IMR-90 (cell line): ENCODE measurements around the gene LAG3. TPM values are rescaled to one million over a fixed set of nuclear protein-coding genes. Genes with fewer than 3 reads are reported as not detected.

Source experiments
- ATAC-seq: fragments of 200-7000 bp; cut with Tn5 transposase; 2 replicates; pipeline ENCODE4 v1.9.1; 2020; ENCODE audit warnings: low read depth, mild to moderate bottlenecking, moderate library complexity
- BruUV-seq: library from RNA; stranded (reverse); fragments of 400-500 nt; replicated peaks from 2 replicates; lab custom pipeline; 2021; lab: Mats Ljungman, UMichigan
- CTCF ChIA-PET: fragments of 300-600 bp; formaldehyde crosslinking; extraction: SDS; loops from one replicate; lab custom pipeline; 2021; ENCODE audit warnings: antibody characterized with exemption; lab: Yijun Ruan, JAX
- POLR2A ChIA-PET: fragments of 300-600 bp; sonication (Branson Sonifier 250); formaldehyde crosslinking; loops from one replicate; lab custom pipeline; 2022; ENCODE audit warnings: antibody characterized with exemption; ENCODE audit not compliant: unreplicated experiment; lab: Charles Lee
- DNase-seq: peaks from one replicate; pipeline ENCODE4 v3.0.0; 2013
- H2AFZ ChIP-seq: replicated peaks from 2 replicates; pipeline ENCODE3; 2013; ENCODE audit warnings: low read length, mild to moderate bottlenecking; ENCODE audit not compliant: poor library complexity
- H2AK5ac ChIP-seq: 2 replicates; pipeline ENCODE4 v1.6.1; 2013; ENCODE audit warnings: low read depth, low read length, inconsistent platforms
- H2AK9ac ChIP-seq: replicated peaks from 2 replicates; pipeline ENCODE3; 2013; ENCODE audit warnings: mild to moderate bottlenecking, low read depth, low read length, moderate library complexity; ENCODE audit not compliant: poor library complexity
- H2BK120ac ChIP-seq: 2 replicates; pipeline ENCODE4 v1.6.1; 2013; ENCODE audit warnings: low read depth, low read length, inconsistent platforms
- H2BK15ac ChIP-seq: 3 replicates; pipeline ENCODE4 v1.6.1; 2013; ENCODE audit warnings: low read depth, low read length, inconsistent platforms
- H2BK20ac ChIP-seq: 2 replicates; pipeline ENCODE4 v1.6.1; 2013; ENCODE audit warnings: low read depth, mild to moderate bottlenecking, inconsistent platforms, low read length, moderate library complexity
- H2BK5ac ChIP-seq: 2 replicates; pipeline ENCODE4 v1.6.1; 2013; ENCODE audit warnings: mild to moderate bottlenecking, low read depth, low read length, inconsistent platforms; ENCODE audit not compliant: poor library complexity, severe bottlenecking
- H3K14ac ChIP-seq: replicated peaks from 2 replicates; pipeline ENCODE4 v1.6.1; 2013; ENCODE audit warnings: low read depth, low read length, inconsistent platforms
- H3K18ac ChIP-seq: 2 replicates; pipeline ENCODE4 v1.6.1; 2013; ENCODE audit warnings: low read depth, low read length, control low read depth
- H3K23ac ChIP-seq: 2 replicates; pipeline ENCODE4 v1.6.1; 2013; ENCODE audit warnings: low read depth, low read length, inconsistent platforms
- H3K27ac ChIP-seq: 2 replicates; pipeline ENCODE4 v1.5.1; 2013; ENCODE audit warnings: mild to moderate bottlenecking, control low read depth, low read length; ENCODE audit not compliant: insufficient read depth
- H3K27me3 ChIP-seq: 2 replicates; pipeline ENCODE4 v1.6.1; 2013; ENCODE audit warnings: low read length; ENCODE audit not compliant: control insufficient read depth, insufficient read depth
- H3K36me3 ChIP-seq: 2 replicates; pipeline ENCODE4 v1.6.1; 2013; ENCODE audit warnings: low read length, mixed read lengths; ENCODE audit not compliant: control insufficient read depth, insufficient read depth
- H3K4ac ChIP-seq: 2 replicates; pipeline ENCODE4 v1.6.1; 2013; ENCODE audit warnings: low read depth, low read length, inconsistent platforms
- H3K4me1 ChIP-seq: 2 replicates; pipeline ENCODE4 v1.6.1; 2013; ENCODE audit warnings: low read length, mixed read lengths; ENCODE audit not compliant: control insufficient read depth, insufficient read depth
- H3K4me2 ChIP-seq: 2 replicates; pipeline ENCODE4 v1.6.1; 2013; ENCODE audit warnings: low read depth, mild to moderate bottlenecking, control low read depth, low read length, moderate library complexity
- H3K4me3 ChIP-seq: 2 replicates; pipeline ENCODE4 v1.5.1; 2013; ENCODE audit warnings: low read depth, mild to moderate bottlenecking, control low read depth, low read length, moderate library complexity; ENCODE audit not compliant: insufficient read depth
- H3K56ac ChIP-seq: 2 replicates; pipeline ENCODE4 v1.6.1; 2013; ENCODE audit warnings: low read length, inconsistent platforms; ENCODE audit not compliant: insufficient read depth; ENCODE audit errors: extremely low read depth
- H3K79me1 ChIP-seq, 2 experiments: 2 replicates each; pipeline ENCODE4 v1.6.1; 2013; ENCODE audit warnings: low read length in 2 of 2, inconsistent platforms in 1 of 2, low read depth in 1 of 2
- H3K9ac ChIP-seq: 2 replicates; pipeline ENCODE4 v1.6.1; 2013; ENCODE audit warnings: low read depth, low read length, control low read depth
- H3K9me1 ChIP-seq: 2 replicates; pipeline ENCODE4 v1.6.1; 2013; ENCODE audit warnings: low read length, inconsistent platforms; ENCODE audit not compliant: insufficient read depth
- H3K9me3 ChIP-seq: 2 replicates; pipeline ENCODE4 v1.6.1; 2013; ENCODE audit warnings: low read length; ENCODE audit not compliant: control insufficient read depth, insufficient read depth
- H4K20me1 ChIP-seq: 2 replicates; pipeline ENCODE4 v1.6.1; 2013; ENCODE audit warnings: low read length, inconsistent platforms; ENCODE audit not compliant: insufficient read depth
- H4K5ac ChIP-seq: 2 replicates; pipeline ENCODE4 v1.6.1; 2013; ENCODE audit warnings: mild to moderate bottlenecking, low read depth, low read length, control low read depth
- H4K8ac ChIP-seq, 2 experiments: 2 replicates each; pipeline ENCODE4 v1.6.1; 2013; ENCODE audit warnings: low read depth in 2 of 2, low read length in 2 of 2, control low read depth in 1 of 2, inconsistent platforms in 1 of 2
- H4K91ac ChIP-seq: 2 replicates; pipeline ENCODE4 v1.6.1; 2013; ENCODE audit warnings: low read depth, low read length, inconsistent platforms; ENCODE audit not compliant: insufficient read depth
- BHLHE40 ChIP-seq: fragments of 150-350 bp; IDR thresholded peaks from 2 replicates; pipeline ENCODE4 v1.6.1; 2016; ENCODE audit warnings: mild to moderate bottlenecking, low read depth, low read length
- CEBPB ChIP-seq: IDR thresholded peaks from 2 replicates; pipeline ENCODE4 v1.6.1; 2012; ENCODE audit warnings: low read depth, low read length, improper control_type of control experiment
- CHD1 ChIP-seq: IDR thresholded peaks from 2 replicates; pipeline ENCODE4 v1.6.1; 2012; ENCODE audit warnings: low read depth, low read length, improper control_type of control experiment
- MAZ ChIP-seq: IDR thresholded peaks from 2 replicates; pipeline ENCODE4 v1.6.1; 2012; ENCODE audit warnings: low read depth, mild to moderate bottlenecking, low read length, improper control_type of control experiment, moderate library complexity, borderline replicate concordance
- MXI1 ChIP-seq: IDR thresholded peaks from 2 replicates; pipeline ENCODE4 v1.6.1; 2012; ENCODE audit warnings: low read depth, mild to moderate bottlenecking, low read length, moderate library complexity, borderline replicate concordance
- NFE2L2 ChIP-seq: fragments of 150-350 bp; IDR thresholded peaks from 2 replicates; pipeline ENCODE4 v1.6.1; 2016; ENCODE audit warnings: low read depth, mild to moderate bottlenecking, low read length
- POLR2A ChIP-seq: IDR thresholded peaks from 2 replicates; pipeline ENCODE4 v1.6.1; 2012; ENCODE audit warnings: mild to moderate bottlenecking, low read depth, low read length
- RAD21 ChIP-seq: IDR thresholded peaks from 2 replicates; pipeline ENCODE4 v1.6.1; 2012; ENCODE audit warnings: low read length, improper control_type of control experiment
- RFX5 ChIP-seq: IDR thresholded peaks from 2 replicates; pipeline ENCODE4 v1.8.0; 2012; ENCODE audit warnings: low read depth, mild to moderate bottlenecking, low read length, moderate library complexity
- SMC3 ChIP-seq: fragments of 150-350 bp; IDR thresholded peaks from 2 replicates; pipeline ENCODE4 v1.6.1; 2016; ENCODE audit warnings: low read depth, mild to moderate bottlenecking, antibody characterized with exemption, low read length, moderate library complexity
- WGBS, 2 experiments: methylation state at CpG; one replicate each; pipeline versions ENCODE4 v1.1.5 to v1.1.7; 2013; ENCODE audit warnings: missing lambda C conversion rate in 2 of 2; ENCODE audit not compliant: insufficient read length in 1 of 2; ENCODE audit errors: extremely low coverage in 2 of 2; 5-methylcytosine and 5-hydroxymethylcytosine counted together
- dilution Hi-C: fragments of 300-500 bp; cut with HindIII; formaldehyde crosslinking; loops from one replicate; pipeline ENCODE4 v1.14.3; 2018; ENCODE audit warnings: low sequenced_read_pairs; ENCODE audit not compliant: unreplicated experiment
- in situ Hi-C: fragments of 300-500 bp; cut with MboI; formaldehyde crosslinking; loops from 3 replicates; pipeline ENCODE4 v1.14.3; 2019; ENCODE audit warnings: low sequenced_read_pairs, inconsistent platforms, mixed read lengths
- intact Hi-C: fragments of 100-400 bp; cut with micrococcal nuclease; formaldehyde crosslinking; loops from 2 replicates; pipeline ENCODE4 v1.10.0; 2022
- polyA plus RNA-seq, 3 experiments: library from polyadenylated mRNA; depleted of rRNA; stranded (reverse); fragments of >200 nt; gene quantifications; 2 replicates each; pipeline ENCODE4 v1.2.3, GENCODE V29; 2012; ENCODE audit warnings: low replicate concordance in 1 of 3
- total RNA-seq: library from RNA; depleted of rRNA; stranded (reverse); fragments of >200 nt; gene quantifications from 2 replicates; pipeline ENCODE4 v1.2.3, GENCODE V29; 2012
- TF ChIP-seq, protein P1 (sequence below): conservative IDR thresholded peaks from 2 replicates; pipeline ENCODE4 v1.5.1; 2012; ENCODE audit warnings: mild to moderate bottlenecking, low read depth, low read length, improper control_type of control experiment
- TF ChIP-seq, protein P2 (sequence below): fragments of 150-350 bp; IDR thresholded peaks from 2 replicates; pipeline ENCODE4 v1.6.1; 2017; ENCODE audit warnings: mild to moderate bottlenecking, antibody characterized with exemption, low read length, low read depth

Gene LAG3
- total and polyA plus RNA-seq, 2 of the 4 experiments (the other 2 are of a cell fraction): 0.41 TPM; not detected in 1

DNA sequence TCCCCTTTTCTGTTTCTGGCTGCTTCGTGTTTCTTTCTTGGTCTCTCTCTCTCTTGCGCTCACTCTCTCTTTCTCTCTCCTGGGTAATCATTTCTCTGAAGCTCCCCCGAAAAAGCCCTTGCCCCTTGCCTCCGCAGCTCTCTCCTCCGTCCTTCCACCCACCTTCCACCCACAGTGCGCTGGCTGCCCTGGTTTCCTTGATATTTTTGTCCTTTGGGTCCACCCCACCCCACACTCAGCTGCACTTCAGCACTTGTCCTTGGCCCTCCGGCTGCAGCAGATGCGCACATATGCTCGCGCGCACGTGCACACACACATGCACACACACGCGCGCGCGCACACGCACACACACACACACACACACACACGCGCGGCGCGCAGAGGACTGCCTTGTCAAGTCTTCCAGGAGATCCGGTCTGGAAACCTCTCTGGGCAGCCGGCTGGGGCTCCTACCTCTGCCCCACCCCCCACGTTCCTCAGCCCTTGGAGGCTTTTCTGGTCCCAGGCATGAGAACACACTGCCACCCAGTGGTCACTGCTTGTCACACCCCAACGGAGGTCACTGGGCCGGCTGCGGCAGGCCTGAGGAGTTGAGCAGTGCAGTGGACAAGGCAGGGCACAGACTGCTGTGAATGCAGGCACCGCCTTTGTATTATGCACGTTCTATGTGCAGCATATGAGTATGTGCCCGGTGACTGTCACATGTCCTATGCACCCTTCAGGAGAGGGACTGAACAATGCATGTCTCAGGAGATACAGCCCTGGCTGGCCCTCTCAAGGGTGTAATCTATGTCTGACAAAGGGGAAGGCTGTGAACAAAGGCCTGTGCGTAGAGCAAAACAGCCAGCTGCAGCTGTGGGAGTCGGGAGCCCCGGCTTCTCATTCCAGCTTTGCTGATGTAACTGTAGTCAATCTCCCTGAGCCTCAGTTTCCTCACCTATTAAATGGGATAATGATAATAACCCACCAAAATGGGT lies 6.5 kb downstream of the LAG3 start:
- peak overlapping the region; percentile 51 for H3K14ac ChIP-seq
- H2AK9ac ChIP-seq: peak overlapping the region; percentile 76
- H3K56ac ChIP-seq: no peak overlapping the region
- H4K8ac ChIP-seq: peak overlapping the region in 1 of 2 experiments; percentile 70; a peak in 1 of 4 replicates
- peak overlapping the region; percentile 19; the same call in 1 of the 2 replicates for H3K27ac ChIP-seq
- peak overlapping the region; percentile 85 for H2AFZ ChIP-seq
- peak overlapping the region; percentile 35 for H3K4me3 ChIP-seq
- H2BK120ac ChIP-seq: 0 out of 2 replicates have a peak overlapping the region, but pooled peaks have one; percentile 9
- H2BK20ac ChIP-seq: no peak overlapping the region
- no TSS peak for BruUV-seq
- H3K23ac ChIP-seq: no peak overlapping the region
- H3K4me1 ChIP-seq: peaks cover 4% of the 10 kb centered on the region; the same call in 1 of the 2 replicates
- CTCF ChIA-PET: interaction anchor here (0.6 to 2.3 kb wide), 4 partner anchors 10 to 35 kb away, joined by 3 to 16 read pairs (median 4); partner anchors contain the start of genes CD4 and MLF2
- H2BK5ac ChIP-seq: no peak overlapping the region
- no peak overlapping the region for H2BK15ac ChIP-seq
- no peak overlapping the region for H3K18ac ChIP-seq
- 0 out of 2 replicates have a peak overlapping the region, but pooled peaks have one; percentile 7 for H4K91ac ChIP-seq
- dilution Hi-C loops: no loop called here
- DNase-seq: peak; percentile 91
- H3K27me3 ChIP-seq: no peaks in the 10 kb centered on the region
- ATAC-seq: peak; percentile 99
- intact Hi-C loops: loop anchor here (1.0 kb wide), 4 partner anchors 26 to 162 kb away; partner anchors contain the start of gene MLF2
- no peak for TF ChIP-seq RFX5
- TF ChIP-seq, protein P1, sequence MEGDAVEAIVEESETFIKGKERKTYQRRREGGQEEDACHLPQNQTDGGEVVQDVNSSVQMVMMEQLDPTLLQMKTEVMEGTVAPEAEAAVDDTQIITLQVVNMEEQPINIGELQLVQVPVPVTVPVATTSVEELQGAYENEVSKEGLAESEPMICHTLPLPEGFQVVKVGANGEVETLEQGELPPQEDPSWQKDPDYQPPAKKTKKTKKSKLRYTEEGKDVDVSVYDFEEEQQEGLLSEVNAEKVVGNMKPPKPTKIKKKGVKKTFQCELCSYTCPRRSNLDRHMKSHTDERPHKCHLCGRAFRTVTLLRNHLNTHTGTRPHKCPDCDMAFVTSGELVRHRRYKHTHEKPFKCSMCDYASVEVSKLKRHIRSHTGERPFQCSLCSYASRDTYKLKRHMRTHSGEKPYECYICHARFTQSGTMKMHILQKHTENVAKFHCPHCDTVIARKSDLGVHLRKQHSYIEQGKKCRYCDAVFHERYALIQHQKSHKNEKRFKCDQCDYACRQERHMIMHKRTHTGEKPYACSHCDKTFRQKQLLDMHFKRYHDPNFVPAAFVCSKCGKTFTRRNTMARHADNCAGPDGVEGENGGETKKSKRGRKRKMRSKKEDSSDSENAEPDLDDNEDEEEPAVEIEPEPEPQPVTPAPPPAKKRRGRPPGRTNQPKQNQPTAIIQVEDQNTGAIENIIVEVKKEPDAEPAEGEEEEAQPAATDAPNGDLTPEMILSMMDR: peak; percentile 98
- peak; percentile 95 for TF ChIP-seq SMC3
- peak; percentile 98 for TF ChIP-seq RAD21
- TF ChIP-seq BHLHE40: peak; percentile 90
- TF ChIP-seq MXI1: peak; percentile 74; the same call in 1 of the 2 replicates
- peak; percentile 48; the same call in 1 of the 2 replicates for TF ChIP-seq POLR2A
- peak; percentile 85 for TF ChIP-seq MAZ
- TF ChIP-seq NFE2L2: no peak
- TF ChIP-seq, protein P2, sequence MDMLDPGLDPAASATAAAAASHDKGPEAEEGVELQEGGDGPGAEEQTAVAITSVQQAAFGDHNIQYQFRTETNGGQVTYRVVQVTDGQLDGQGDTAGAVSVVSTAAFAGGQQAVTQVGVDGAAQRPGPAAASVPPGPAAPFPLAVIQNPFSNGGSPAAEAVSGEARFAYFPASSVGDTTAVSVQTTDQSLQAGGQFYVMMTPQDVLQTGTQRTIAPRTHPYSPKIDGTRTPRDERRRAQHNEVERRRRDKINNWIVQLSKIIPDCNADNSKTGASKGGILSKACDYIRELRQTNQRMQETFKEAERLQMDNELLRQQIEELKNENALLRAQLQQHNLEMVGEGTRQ: peak; percentile 12; the same call in 1 of the 2 replicates
- no peak for TF ChIP-seq CEBPB
- TF ChIP-seq CHD1: no peak
- in situ Hi-C loops: no loop called here
- no peaks in the 10 kb centered on the region for H3K79me1 ChIP-seq
- no peak overlapping the region; the same call in 1 of the 2 replicates for H2AK5ac ChIP-seq
- no peaks in the 10 kb centered on the region for H3K9me3 ChIP-seq
- no peaks in the 10 kb centered on the region for H3K9me1 ChIP-seq
- H3K9ac ChIP-seq: peak overlapping the region; percentile 15; the same call in 1 of the 2 replicates
- 9% methylated on average over 9 of the region's 35 CpGs; no CpG with 5 or more reads in 1 of the 2 experiments for WGBS, 2 experiments
- no peaks in the 10 kb centered on the region for H4K20me1 ChIP-seq
- H3K4ac ChIP-seq: peak overlapping the region; percentile 19
- no peaks in the 10 kb centered on the region for H3K36me3 ChIP-seq
- H3K4me2 ChIP-seq: peak overlapping the region; percentile 70
- H4K5ac ChIP-seq: peak overlapping the region; percentile 6
- POLR2A ChIA-PET: interaction anchor here (0.6 kb wide), 2 partner anchors 90 to 289 kb away, joined by 3 to 17 read pairs; partner anchors contain the start of gene ZNF384
